ENCODE data around the gene UHRF1. TPM values are rescaled to one million over a fixed set of nuclear protein-coding genes. Genes with fewer than 3 reads are reported as not detected.

The UHRF1 gene
- total and polyA plus RNA-seq, 2 of the 4 experiments (the other 2 are of a cell fraction), result 47.4 to 57.4 TPM

GRCh38 chr19:4967738-4968461 lies 58.6 kb downstream of the UHRF1 start:
- Histone ChIP-seq H2BK15ac (ENCODE audit: low read depth, low read length) (peak overlapping the region; percentile 88; the same call in 2 of the 3 replicates), H4K8ac (ENCODE audit: low read depth in 2 of 2, low read length in 2 of 2) (peak overlapping the region; percentile 88 to 98), H3K79me1 (ENCODE audit: low read depth in 1 of 2, low read length in 2 of 2) (peaks cover 5 to 47% of the 10 kb centered on the region in 2 experiments), H3K4me2 (ENCODE audit: low read depth, low read length) (peak overlapping the region; percentile 85), H2BK5ac (ENCODE audit: low read depth, low read length, poor library complexity, severe bottlenecking) (peak overlapping the region; percentile 96), H3K9me1 (ENCODE audit: insufficient read depth, low read length) (peaks cover 14% of the 10 kb centered on the region), H3K27me3 (ENCODE audit: control insufficient read depth, insufficient read depth, low read length) (no peaks in the 10 kb centered on the region), H4K91ac (ENCODE audit: insufficient read depth, low read depth, low read length) (peak overlapping the region; percentile 98), H2BK120ac (ENCODE audit: low read depth, low read length) (peak overlapping the region; percentile 84; the same call in 1 of the 2 replicates), H3K23ac (ENCODE audit: low read depth, low read length) (peak overlapping the region; percentile 96), H3K36me3 (ENCODE audit: control insufficient read depth, insufficient read depth, low read length) (no peaks in the 10 kb centered on the region), H2AK5ac (ENCODE audit: low read depth, low read length) (peak overlapping the region; percentile 99), H2AK9ac (replicated peaks; ENCODE audit: low read depth, low read length, poor library complexity) (peak overlapping the region; percentile 99), H3K4me1 (ENCODE audit: control insufficient read depth, insufficient read depth, low read length) (peaks cover 20% of the 10 kb centered on the region), H3K27ac (ENCODE audit: insufficient read depth, low read length) (peak overlapping the region; percentile 90), H2BK20ac (ENCODE audit: low read depth, low read length) (peak overlapping the region; percentile 31; the same call in 1 of the 2 replicates), H4K20me1 (ENCODE audit: insufficient read depth, low read length) (peaks cover 34% of the 10 kb centered on the region), H3K9ac (ENCODE audit: low read depth, low read length) (peak overlapping the region; percentile 72), H3K9me3 (ENCODE audit: control insufficient read depth, insufficient read depth, low read length) (no peaks in the 10 kb centered on the region), H3K4me3 (ENCODE audit: insufficient read depth, low read depth, low read length) (peak overlapping the region; percentile 41), H3K56ac (ENCODE audit: extremely low read depth, insufficient read depth, low read length) (peak overlapping the region; percentile 59; the same call in 1 of the 2 replicates), H3K18ac (ENCODE audit: low read depth, low read length) (peak overlapping the region; percentile 92), H3K4ac (ENCODE audit: low read depth, low read length) (peak overlapping the region; percentile 97), H2AFZ (replicated peaks; ENCODE audit: low read length, poor library complexity) (peak overlapping the region; percentile 96), H4K5ac (ENCODE audit: low read depth, low read length) (peak overlapping the region; percentile 96), H3K14ac (replicated peaks; ENCODE audit: low read depth, low read length) (peak overlapping the region; percentile 99)
- ChIA-PET POLR2A (ENCODE audit: unreplicated experiment) (no interaction called here), CTCF (interaction anchor here (0.8 to 1.1 kb wide), 2 partner anchors 33 to 56 kb away, joined by 3 read pairs; no protein-coding TSS in a partner anchor)
- dilution Hi-C loops (cut with HindIII; ENCODE audit: low sequenced_read_pairs, unreplicated experiment), result no loop called here
- in situ Hi-C loops (cut with MboI; ENCODE audit: low sequenced_read_pairs), result no loop called here
- 63% methylated on average over 3 of the region's 16 CpGs; no CpG with 5 or more reads in 1 of the 2 experiments for WGBS, 2 experiments (ENCODE audit: extremely low coverage in 2 of 2, insufficient read length in 1 of 2)
- DNase-seq, result no peak
- TF ChIP-seq CEBPB (IDR thresholded peaks at IDR 0.05; ENCODE audit: low read depth, low read length), result 0 out of 2 replicates have a peak, but pooled peaks have one; percentile 1
- TF ChIP-seq BHLHE40 (IDR thresholded peaks at IDR 0.05; ENCODE audit: low read depth, low read length), result no peak
- no peak for ATAC-seq (ENCODE audit: low read depth)
- intact Hi-C loops (cut with micrococcal nuclease), result loop anchor here (2.0 kb wide), 2 partner anchors 57 to 101 kb away; partner anchors contain the start of gene PLIN3
- BruUV-seq (replicated peaks), result no TSS peak
